Erythroblast (primary cell): ENCODE results near the gene CEP350.

ENCODE experiments used
- DNase-seq, 2 experiments: peaks; one replicate each; lab custom pipeline; 2025; lab: John Stamatoyannopoulos, UW
- GATA1 ChIP-seq: IDR thresholded peaks from 2 replicates; pipeline ENCODE4 v1.6.1; 2011; ENCODE audit warnings: low read depth, mild to moderate bottlenecking, control low read depth, low read length, moderate library complexity
- POLR2A ChIP-seq: IDR thresholded peaks from 2 replicates; pipeline ENCODE4 v1.6.1; 2011; ENCODE audit warnings: mild to moderate bottlenecking, low read length

Gene CEP350

GRCh38 chr1:180031664-180032063 is 77.1 kb downstream of the CEP350 start:
- DNase-seq, result no peak
- TF ChIP-seq GATA1 (no peak), POLR2A (no peak)

- TF ChIP-seq GATA1, result no peak
Observed at GRCh38 chr1:180033390-180033789, 78.8 kb downstream of the CEP350 start.

DNA sequence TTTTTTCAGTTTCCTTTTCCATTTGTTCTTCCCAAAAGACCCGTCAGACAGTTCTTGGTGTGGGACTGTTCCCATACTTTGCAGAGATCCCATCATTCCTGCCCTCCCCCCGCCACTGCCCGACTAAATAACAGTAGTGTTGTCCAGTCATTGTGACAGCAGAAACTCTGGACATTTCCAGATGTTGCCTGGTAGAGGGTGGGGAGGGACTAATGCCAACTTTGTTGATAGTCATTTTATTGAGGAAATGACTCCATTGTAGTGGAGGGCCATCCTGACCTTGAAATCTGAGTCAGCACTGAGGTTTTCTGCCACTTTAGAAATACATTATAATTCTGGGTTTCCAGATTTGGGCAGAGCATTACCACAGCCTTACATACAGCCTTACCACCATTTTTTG is 85.4 kb downstream of the CEP350 start:
- DNase-seq, result no peak

More at GRCh38 chr1:180033390-180033789, 78.8 kb downstream of the CEP350 start:
- no peak for DNase-seq

GRCh38 chr1:180041582-180041981 is 87.0 kb downstream of the CEP350 start:
- no peak for DNase-seq
- TF ChIP-seq GATA1, result no peak
- TF ChIP-seq POLR2A, result no peak

More for the DNA sequence above, 85.4 kb downstream of the CEP350 start:
- TF ChIP-seq GATA1, result no peak

DNA sequence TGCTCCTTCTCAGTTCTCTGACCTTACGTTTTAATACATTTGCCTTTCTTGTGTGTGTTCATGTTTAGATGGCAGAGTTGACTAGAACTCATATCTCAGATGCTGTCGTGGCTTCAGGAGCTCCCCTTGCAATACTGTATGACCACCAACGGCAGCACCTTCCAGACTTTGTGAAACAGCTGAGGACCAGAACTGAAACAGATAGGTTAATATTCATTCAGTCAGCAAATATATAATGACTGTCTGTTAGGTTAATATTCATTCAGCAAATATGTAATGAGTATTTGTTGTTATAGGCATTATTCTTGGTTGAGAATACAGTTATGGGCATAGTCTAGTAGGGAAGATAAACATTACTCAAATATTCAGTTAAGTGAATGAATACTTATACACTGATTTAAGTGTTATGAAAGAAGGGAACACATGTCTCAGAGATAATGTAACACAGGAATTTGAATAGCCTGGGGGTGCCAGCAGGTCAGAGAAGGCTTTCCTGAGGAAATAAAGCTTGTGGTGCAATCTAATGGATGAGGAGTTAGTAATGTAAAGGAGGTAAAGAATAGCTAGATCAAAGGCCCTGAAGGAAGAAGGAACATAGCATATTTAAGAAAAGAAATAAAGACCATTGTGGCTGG is 88.5 kb downstream of the CEP350 start:
- TF ChIP-seq GATA1 (no peak), POLR2A (no peak)
- DNase-seq, result no peak

DNA sequence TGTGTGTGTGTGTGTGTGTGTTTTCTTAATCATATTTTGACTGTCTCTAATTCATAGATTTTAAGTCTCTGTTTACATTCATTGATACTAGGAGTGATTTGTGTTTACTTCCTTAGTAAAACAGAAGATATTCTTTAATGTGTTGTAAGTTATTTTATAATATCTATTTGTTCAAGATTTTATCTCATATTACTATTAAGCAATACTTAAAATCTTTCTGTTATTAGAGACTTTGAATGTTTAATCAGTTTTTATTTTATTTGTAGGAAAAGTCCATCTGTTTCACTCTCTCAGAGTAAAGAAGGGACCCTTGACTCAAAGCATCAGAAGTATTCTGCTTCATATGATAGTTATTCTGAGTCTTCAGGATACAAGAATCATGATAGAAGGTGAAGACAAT is 89.2 kb downstream of the CEP350 start:
- no peak for DNase-seq
- TF ChIP-seq GATA1, result no peak
- TF ChIP-seq POLR2A, result no peak

GRCh38 chr1:180046674-180047073 is 92.1 kb downstream of the CEP350 start:
- DNase-seq, result no peak
- TF ChIP-seq GATA1 (no peak), POLR2A (no peak)

DNA sequence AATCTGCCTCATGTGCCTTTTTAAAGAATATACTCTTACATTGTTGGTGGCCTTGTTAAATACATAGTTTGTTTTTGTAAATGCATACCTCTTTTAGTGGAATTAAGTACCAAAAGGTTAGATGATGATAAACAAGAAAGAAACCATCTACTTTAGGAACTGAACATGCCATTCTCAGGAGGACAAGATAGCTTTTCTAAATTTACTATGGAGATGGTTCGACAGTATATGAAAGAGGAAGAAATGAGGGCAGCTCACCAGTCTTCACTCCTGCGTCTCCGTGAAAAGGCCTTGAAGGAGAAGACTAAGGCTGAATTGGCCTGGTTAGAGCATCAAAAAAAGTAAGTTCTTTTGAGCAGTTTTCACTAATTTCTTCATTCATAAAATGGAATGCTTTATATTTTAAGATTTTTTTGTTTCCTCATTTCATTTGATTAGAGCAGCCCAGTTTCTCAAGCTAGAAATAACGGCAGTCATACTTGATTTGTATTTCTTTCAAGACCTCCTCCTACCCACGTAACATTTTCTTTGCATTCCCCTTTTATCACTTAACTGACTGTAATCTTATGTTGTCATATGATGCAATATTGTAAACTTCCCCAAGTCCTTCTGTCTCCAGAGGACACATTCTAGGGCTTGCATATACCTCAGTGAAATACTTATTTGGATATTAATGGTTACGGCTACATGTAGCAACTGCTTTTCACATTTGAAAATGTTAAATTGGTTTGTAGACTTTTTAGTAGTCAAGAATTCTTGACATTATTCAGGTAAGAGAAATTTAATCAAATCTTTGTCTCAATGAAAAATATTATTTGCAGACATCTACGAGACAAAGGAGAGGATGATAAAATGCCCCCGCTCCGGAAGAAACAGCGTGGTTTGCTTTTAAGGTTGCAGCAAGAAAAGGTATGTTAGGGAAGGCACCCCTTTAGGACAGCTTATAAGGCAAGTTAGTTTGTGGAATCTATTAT is 99.3 kb downstream of the CEP350 start:
- TF ChIP-seq POLR2A (no peak), GATA1 (no peak)

GRCh38 chr1:180057883-180058396 is 103.3 kb downstream of the CEP350 start:
- peak; percentile 72 to 78 for DNase-seq
- TF ChIP-seq GATA1, result no peak

More for the DNA sequence above, 99.3 kb downstream of the CEP350 start:
- DNase-seq, result peak in 1 of 2 experiments; percentile 24

DNA sequence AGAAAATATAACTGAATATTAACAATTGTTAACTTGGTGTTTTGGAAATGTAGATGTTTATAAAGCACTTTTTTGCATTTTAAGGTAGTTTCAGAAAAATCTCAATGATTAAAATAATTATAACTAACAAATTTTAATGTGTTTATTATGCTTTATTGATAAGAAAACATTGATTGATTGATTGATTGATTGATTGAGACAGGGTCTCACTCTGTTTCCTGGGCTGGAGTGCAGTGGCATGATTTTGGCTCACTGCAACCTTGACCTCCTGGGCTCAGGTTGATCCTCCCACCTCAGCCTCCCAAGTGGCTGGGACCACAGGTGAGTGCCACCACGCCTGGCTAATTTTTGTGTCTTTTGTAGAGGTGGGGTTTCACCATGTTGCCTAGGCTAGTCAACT is 106.4 kb downstream of the CEP350 start:
- no peak for DNase-seq
- TF ChIP-seq POLR2A (no peak), GATA1 (no peak)

DNA sequence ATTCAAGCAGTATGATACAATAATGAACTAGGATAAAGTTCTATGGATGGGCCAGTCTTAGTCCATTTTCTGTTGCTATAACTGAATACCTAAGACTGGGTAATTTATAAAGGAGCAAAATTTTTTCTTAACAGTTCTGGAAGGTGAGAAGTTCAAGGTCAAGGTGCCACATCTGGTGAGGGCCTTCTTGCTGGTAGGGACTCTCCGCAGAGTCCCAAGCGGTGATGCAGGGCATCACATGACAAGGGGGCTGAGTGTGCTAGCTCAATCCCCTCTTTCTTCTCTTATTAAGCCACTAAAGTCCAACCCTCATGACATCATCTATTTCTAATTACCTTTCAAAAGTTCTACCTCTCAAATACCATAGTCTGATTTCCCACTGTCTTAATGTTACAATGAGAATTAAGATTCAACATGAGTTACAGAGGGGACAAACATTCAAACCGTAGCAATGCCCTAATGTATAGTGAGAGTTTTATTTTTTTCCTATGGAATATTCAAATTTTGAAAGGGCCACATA is 107.9 kb downstream of the CEP350 start:
- TF ChIP-seq POLR2A, result no peak
- TF ChIP-seq GATA1, result no peak
- DNase-seq, result no peak

DNA sequence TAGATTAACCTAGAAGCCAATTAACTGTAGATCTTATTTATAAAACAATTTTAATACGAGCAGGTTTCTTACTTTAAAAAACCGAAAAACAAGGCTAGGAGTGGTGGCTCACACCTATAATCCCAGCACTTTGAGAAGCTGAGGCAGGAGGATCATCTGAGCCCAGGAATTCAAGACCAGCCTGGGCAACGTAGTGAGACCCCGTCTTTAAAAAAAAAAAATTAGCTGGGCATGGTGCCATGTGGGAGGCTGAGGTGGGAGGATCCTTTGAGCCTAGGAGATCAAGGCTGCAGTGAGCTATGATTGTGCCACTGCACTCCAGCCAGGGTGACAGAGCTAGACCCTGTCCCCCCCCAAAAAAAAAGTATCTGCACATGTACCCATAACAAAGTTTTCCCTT is 110.8 kb downstream of the CEP350 start:
- TF ChIP-seq POLR2A (no peak), GATA1 (no peak)
- no peak for DNase-seq

- no peak for DNase-seq
- TF ChIP-seq GATA1 (no peak), POLR2A (no peak)
Observed at GRCh38 chr1:180066150-180066549, 111.5 kb downstream of the CEP350 start.

DNA sequence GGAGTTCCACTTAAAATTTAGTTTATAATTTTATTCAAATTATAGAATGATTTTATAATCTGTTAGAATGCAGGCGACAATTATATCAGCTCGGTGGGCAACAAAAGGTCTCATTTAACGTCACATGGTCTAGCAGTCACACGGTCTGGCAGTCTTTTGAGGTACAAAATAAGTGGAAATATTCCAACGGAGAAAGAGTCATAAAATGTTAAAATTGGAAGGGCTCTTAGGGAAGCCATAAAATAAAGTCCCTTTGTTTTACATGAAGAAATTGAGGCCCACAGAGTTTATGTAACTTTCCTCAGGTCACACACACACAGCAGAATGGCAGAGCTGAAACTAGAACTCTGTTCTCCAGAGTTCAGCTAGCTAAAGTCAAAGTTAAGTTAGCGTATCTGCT is 115.7 kb downstream of the CEP350 start:
- no peak for TF ChIP-seq GATA1
- no peak for TF ChIP-seq POLR2A
- no peak for DNase-seq
